HL-60/S4 treated with retinoic acid at 250 ng/mL for 4 days and 3 days (cell line): ENCODE measurements around the gene DMAC2.
"Not testable (repeated sequence)": the region's sequence is repeated elsewhere in the genome, so short reads cannot be mapped to it uniquely, and the experiment has no call there.

ENCODE experiments used
- in situ Hi-C: fragments of 300-500 bp; cut with MboI; formaldehyde crosslinking; loops from 2 replicates; pipeline ENCODE4 v1.7.0; 2022; ENCODE audit warnings: low sequenced_read_pairs

DMAC2 gene

GRCh38 chr19:41402010-41402409 is 37.7 kb downstream of the DMAC2 start:
- in situ Hi-C loops: no loop called here

DNA sequence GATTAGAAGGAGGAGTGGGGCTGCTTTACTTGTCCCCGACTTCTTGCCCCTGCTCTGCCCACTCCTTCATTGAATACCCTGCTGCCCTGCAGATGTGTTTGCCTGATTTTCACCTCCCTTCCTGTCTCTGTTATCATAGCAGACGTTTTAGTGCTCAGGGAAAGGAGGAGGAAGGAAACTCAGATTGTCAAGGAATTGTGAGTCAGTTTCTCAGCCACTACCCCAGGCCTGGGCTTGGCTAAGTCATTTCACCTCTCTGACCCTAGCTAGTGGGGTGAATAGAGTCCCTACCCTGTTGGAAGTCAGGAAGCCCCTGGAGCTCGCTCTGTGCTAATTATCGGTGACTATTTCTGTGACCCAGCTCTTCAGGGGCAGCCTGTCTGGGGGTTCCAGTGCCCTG is 38.2 kb downstream of the DMAC2 start:
- in situ Hi-C loops: no loop called here

DNA sequence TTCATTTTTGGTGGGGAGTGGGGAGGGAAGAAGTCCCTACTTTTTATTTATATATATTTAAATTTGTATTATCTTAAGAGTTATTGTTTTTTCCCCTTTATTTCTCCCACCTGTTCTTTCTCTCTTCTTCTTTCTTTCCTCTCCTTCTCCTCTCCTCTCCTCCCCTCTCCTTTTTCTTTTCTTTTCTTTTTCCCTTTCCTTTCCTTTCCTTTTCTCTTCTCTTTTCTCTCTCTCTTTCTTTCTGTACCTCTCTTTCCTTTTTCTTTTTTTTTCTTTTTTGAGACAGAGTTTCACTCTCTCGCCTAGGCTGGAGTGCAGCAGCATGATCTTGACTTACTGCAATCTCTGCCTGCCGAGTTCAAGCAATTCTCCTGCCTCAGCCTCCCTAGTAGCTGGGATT is 40.2 kb downstream of the DMAC2 start:
- in situ Hi-C loops: no loop called here

- in situ Hi-C loops: no loop called here
Measured at GRCh38 chr19:41399091-41399490, 40.6 kb downstream of the DMAC2 start.

DNA sequence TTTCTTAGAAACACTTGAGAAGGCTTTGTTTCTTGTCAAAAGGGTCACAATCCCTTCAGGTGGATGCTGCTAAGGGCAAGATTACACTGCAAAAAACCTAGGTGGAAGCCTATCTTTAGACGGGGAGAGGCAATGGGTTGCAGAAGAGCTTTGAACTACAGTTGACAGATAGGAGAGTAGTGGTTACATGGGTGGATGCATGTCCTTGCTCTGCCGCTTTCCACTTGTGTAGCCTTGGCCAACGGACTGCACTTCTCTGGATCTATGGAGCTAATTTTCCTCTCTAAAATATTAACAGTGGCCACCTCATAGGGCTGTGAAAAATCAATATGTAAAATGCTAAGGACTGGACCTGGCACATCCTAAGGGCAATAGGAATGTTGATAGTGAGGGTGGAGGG is 41.1 kb downstream of the DMAC2 start:
- in situ Hi-C loops: no loop called here

DNA sequence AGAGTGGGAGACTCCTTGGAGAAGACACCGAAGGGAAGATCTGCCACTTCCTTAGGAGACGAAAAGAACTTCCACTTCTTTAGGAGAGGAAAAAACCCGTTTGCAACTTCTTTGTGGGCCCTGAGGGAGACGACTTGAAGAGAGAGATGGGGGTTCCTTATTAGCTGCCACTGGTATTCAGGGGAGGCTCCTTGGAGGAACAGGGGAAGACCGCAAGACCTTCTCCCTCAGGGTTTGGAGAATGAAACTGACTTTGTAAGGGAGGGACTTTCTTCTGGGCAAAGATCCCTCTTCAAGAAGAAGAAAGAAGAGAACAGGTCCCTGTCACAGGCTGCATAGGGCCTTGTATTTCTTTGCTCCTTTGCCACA is 41.7 kb downstream of the DMAC2 start:
- in situ Hi-C loops: no loop called here

- in situ Hi-C loops: no loop called here
Measured at GRCh38 chr19:41397086-41398049, 42.3 kb downstream of the DMAC2 start, which contains the start of the genes BCKDHA and EXOSC5. Gene BCKDHA, plus strand, starts transcription at chr19:41397818. Its CDS starts 10 bp downstream, at chr19:41397828. Gene EXOSC5, minus strand, starts transcription at chr19:41397359. Its CDS starts 31 bp downstream, at chr19:41397328.

DNA sequence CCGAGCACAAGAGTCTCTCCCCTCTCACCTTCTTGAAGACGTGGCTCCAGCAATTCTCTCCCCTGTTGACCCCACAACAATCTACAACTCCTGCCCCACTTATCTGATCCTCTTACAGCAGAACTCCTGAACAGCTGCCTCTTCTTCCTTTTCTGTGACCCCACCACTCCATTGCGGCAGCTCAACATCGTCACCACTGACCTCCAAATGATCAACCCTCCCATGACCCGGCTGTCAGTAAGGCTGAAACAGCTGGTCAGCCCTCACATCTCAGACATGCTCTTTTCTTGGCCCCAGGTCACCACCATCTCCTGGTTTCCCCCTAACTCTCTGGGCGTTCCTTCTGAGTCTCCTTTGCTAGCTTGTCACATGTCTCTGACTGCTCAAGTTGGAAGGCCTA is 44.4 kb downstream of the DMAC2 start:
- in situ Hi-C loops: no loop called here

DNA sequence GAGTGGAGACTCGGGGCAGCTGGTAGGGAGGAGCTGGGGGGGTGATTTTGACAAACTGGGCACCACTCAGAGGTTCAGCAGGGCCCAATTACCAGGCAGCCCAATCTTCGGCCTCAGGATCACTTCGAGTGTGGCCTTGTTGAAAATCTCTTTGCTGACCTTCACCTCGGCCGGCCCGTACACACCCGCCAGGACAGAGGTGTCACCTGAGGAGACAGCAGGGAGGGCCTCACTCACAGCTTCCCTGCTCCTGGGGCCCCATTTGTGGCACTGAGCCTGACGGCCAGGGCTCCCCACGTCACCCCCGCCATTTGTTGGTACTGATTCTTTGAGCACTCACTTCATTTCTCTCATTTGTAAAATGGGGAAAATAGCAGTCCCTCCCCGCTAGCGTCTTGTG is 46.9 kb downstream of the DMAC2 start:
- in situ Hi-C loops: no loop called here

GRCh38 chr19:41391618-41392017 is 48.1 kb downstream of the DMAC2 start:
- in situ Hi-C loops: no loop called here

- in situ Hi-C loops: no loop called here
Measured at GRCh38 chr19:41386442-41386841, 53.3 kb downstream of the DMAC2 start.

DNA sequence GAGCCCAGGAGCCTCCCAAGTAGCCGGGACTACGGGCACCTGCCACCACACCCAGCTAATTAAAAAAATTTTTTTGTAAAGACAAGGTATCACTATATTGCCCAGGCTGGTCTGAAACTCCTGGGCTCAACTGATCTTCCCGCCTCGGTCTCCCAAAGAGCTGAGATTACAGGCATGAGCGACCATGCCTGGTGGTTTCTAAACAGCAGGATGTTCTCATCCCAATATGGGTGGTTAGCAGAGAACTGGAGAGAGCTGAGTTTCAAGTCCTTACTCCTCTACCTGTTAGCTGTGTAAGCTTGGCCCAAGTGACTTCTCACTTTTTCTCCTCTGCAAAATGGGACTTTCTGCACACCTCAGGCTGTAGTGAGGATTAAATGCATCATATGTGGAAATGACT is 55.4 kb downstream of the DMAC2 start:
- in situ Hi-C loops: no loop called here

DNA sequence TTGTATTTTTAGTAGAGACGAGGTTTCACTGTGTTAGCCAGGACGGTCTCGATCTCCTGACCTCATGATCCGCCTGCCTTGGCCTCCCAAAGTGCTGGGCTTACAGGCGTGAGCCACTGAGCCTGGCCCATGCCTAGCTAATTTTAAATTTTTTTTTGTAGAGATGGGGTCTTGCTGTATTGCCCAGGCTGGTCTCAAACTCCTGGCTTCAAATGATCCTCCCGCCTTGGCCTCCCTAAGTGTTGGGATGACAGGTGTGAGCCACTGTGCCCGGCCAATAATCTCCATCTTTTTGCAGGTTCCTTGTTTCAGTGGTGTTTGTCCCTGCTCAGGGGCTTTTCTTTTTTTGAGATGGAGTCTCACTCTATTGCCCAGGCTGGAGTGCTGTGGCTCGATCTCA is 58.2 kb downstream of the DMAC2 start:
- in situ Hi-C loops: not testable (repeated sequence)
